Neural progenitor cell (in vitro differentiated cells): ENCODE results near the gene DLX4.

Experiments
- EZH2phosphoT487 ChIP-seq: fragments of 200-600 bp; sonication (generic); IDR thresholded peaks from 2 replicates; pipeline ENCODE4 v1.6.1; 2017; ENCODE audit warnings: antibody characterized with exemption
- TF ChIP-seq, protein P1 (sequence below): fragments of 200-600 bp; sonication (generic); IDR thresholded peaks from 2 replicates; pipeline ENCODE4 v1.5.1; 2017; ENCODE audit warnings: antibody characterized with exemption, mild to moderate bottlenecking

DNA sequence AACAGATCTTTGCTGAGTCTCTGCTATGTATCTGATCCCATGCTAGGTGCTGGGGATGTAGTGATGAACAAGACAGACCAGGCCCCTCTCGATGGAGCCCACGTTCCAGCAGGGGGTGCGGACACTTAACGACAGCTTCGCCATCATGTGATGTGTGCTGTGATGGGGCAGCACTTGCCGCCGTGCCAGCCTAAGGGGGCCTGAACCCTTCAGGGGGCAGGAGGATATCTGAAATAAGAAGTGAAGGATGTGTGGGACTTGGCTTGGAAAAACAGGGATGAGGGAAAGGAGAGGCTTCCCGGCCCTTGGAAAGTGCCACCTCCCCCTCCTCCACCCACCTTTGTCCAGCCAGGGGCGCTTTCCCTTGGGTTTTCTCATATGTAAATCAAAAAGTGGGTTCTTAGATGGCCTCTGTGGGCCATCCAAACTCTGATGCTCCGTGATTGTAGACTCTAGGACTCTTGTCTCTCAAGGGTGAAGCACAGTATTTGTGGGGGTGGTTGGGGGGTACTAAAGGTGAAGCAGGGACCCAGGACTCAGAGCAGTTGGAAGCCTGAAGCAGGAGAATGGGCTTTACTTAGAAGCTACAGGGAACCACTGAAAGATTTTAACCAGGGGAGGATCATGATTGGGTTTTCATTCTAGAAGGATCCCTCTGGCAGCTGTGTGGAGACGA is 30.0 kb downstream of the DLX4 start:
- TF ChIP-seq, protein P1, sequence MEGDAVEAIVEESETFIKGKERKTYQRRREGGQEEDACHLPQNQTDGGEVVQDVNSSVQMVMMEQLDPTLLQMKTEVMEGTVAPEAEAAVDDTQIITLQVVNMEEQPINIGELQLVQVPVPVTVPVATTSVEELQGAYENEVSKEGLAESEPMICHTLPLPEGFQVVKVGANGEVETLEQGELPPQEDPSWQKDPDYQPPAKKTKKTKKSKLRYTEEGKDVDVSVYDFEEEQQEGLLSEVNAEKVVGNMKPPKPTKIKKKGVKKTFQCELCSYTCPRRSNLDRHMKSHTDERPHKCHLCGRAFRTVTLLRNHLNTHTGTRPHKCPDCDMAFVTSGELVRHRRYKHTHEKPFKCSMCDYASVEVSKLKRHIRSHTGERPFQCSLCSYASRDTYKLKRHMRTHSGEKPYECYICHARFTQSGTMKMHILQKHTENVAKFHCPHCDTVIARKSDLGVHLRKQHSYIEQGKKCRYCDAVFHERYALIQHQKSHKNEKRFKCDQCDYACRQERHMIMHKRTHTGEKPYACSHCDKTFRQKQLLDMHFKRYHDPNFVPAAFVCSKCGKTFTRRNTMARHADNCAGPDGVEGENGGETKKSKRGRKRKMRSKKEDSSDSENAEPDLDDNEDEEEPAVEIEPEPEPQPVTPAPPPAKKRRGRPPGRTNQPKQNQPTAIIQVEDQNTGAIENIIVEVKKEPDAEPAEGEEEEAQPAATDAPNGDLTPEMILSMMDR: no peak
- TF ChIP-seq EZH2phosphoT487: no peak
